Pancreas (tissue), 10 donors: ENCODE measurements around the gene FLAD1. TPM values are rescaled to one million over a fixed set of nuclear protein-coding genes. Genes with fewer than 3 reads are reported as not detected.

Source experiments
- ATAC-seq, 4 donors: fragments of 200-7000 bp; cut with Tn5 transposase; one replicate each; pipeline versions ENCODE4 v1.8.0 to v1.9.1; 2020; ENCODE audit warnings: mild to moderate bottlenecking in 4 of 4, moderate library complexity in 4 of 4
- DNase-seq, 6 donors: peaks; one replicate each; pipeline ENCODE4 v3.0.0-alpha.2; 2020
- FAIRE-seq: peaks from 2 replicates; lab custom pipeline; 2012; peaks lifted over from hg19 to GRCh38; lab: Jason Lieb, UNC
- H3K27ac ChIP-seq, 4 donors: fragments of 200-600 bp; sonication (generic); 1 replicate in 3 of 4; 2 replicates in 1 of 4; pipeline versions ENCODE4 v1.5.0 to v1.8.0; 2020
- H3K27me3 ChIP-seq, 4 donors: fragments of 200-600 bp; one replicate each; pipeline ENCODE4 v1.8.0; 2021
- H3K36me3 ChIP-seq, 3 donors: fragments of 200-600 bp; sonication (generic) in 1 of 3; one replicate each; pipeline versions ENCODE4 v1.5.0 to v1.8.0; 2020 to 2021
- H3K4me1 ChIP-seq, 3 donors: fragments of 200-600 bp; one replicate each; pipeline ENCODE4 v1.8.0; 2021
- H3K4me3 ChIP-seq, 4 donors: fragments of 200-600 bp; sonication (generic) in 2 of 4; one replicate each; pipeline versions ENCODE4 v1.5.0 to v1.8.0; 2020 to 2021
- H3K9me3 ChIP-seq, 4 donors: fragments of 200-600 bp; one replicate each; pipeline ENCODE4 v1.8.0; 2021
- CTCF ChIP-seq, 4 donors: fragments of 200-600 bp; sonication (generic) in 3 of 4; IDR thresholded peaks; one replicate each; pipeline versions ENCODE4 v1.5.0 to v1.8.0; 2021; ENCODE audit warnings: antibody characterized with exemption in 4 of 4
- WGBS, 2 donors: extraction: QIAGEN DNeasy Blood & Tissue Kit; methylation state at CpG; one replicate each; pipeline ENCODE4 v1.1.7; 2013; 5-methylcytosine and 5-hydroxymethylcytosine counted together
- intact Hi-C, 3 donors: fragments of 100-400 bp; cut with DNase I; formaldehyde crosslinking; loops; one replicate each; pipeline versions ENCODE4 v1.11.1 to v1.14.2; 2022
- polyA plus RNA-seq, 2 donors: library from polyadenylated mRNA; stranded (reverse); fragments of 200-250 nt; gene quantifications; one replicate each; pipeline ENCODE4 v1.2.3, GENCODE V29; 2013
- total RNA-seq, 6 donors: library from RNA; stranded (reverse); fragmentation: NEBNext Ultra II Directional in 4 of 6; extraction: Animal tissue kit (Norgen Biotek cat#: 25700) in 4 of 6; gene quantifications; one replicate each; pipeline versions ENCODE4 v1.2.1 to v1.2.4, GENCODE V29; 2021 to 2023
- donor health status: healthy with polysubstance abuse.
- donor health status: DM: no; HTN: no; CAD: no; lungs with moderate emphysema.
- donor health status: DM: no; HTN: no; CAD: no.
- donor health status: control.
- donor health status: control.
- donor health status: Bipolar disorder and iron deficiency.
- donor health status: DM: yes; HTN: yes; CAD: no.
- donor health status: DM: no; HTN: no; CAD: no.
- donor health status: DM: no; HTN: no; CAD: no.
- donor health status: DM: yes; HTN: yes; CAD: no.

Gene FLAD1
- total and polyA plus RNA-seq, 8 donors, result 8.3 to 28.6 (median 13.2) TPM

- ATAC-seq (peak in 3 of 4 donors; percentile 20 to 30 (median 28)), DNase-seq (peak in 2 of 6 donors; percentile 41 to 47), FAIRE-seq (no peak)
- intact Hi-C loops, result no loop called here
- no peaks in the 10 kb centered on the region for H3K9me3 ChIP-seq
- 33 to 34% methylated on average over 4 of the region's 4 CpGs for WGBS, 2 donors
- H3K27ac ChIP-seq, result no peak overlapping the region
- H3K4me3 ChIP-seq, result no peak overlapping the region
- H3K4me1 ChIP-seq, result peaks cover 0 to 3% (median 2%) of the 10 kb centered on the region in 3 donors
- H3K36me3 ChIP-seq, result no peaks in the 10 kb centered on the region
- TF ChIP-seq CTCF (IDR thresholded peaks at IDR 0.05), result no peak
- no peaks in the 10 kb centered on the region for H3K27me3 ChIP-seq
These were observed 39.7 kb downstream of the FLAD1 start for GRCh38 chr1:155022927-155023236.

DNA sequence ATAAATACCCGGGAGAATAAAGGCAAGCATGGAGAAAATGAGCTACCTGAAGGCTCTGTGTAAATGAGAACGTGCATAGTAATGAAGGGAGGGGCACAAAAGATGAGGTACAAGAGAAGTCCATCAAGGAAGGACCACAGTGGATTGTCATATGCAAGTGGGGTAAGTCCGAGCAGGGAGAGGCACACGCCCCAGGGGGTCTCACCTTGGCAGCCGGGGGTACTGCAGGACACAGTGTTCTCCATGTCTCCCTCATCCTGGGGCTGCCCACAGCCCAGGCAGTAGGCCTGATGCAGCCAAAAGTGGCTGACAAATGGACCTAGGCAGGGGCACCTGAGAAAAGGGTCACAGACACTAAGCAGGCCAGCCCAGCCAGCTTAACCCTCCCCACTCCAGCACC lies 40.5 kb downstream of the FLAD1 start:
- Histone ChIP-seq H3K4me1 (no peaks in the 10 kb centered on the region), H3K36me3 (no peaks in the 10 kb centered on the region), H3K4me3 (no peak overlapping the region), H3K27me3 (no peaks in the 10 kb centered on the region), H3K27ac (no peak overlapping the region), H3K9me3 (no peaks in the 10 kb centered on the region)
- ATAC-seq (no peak), DNase-seq (peak in 1 of 6 donors; percentile 32), FAIRE-seq (no peak)
- no peak for TF ChIP-seq CTCF (IDR thresholded peaks at IDR 0.05)
- WGBS, 2 donors, result 63 to 77% methylated on average over 5 of the region's 5 CpGs
- intact Hi-C loops, result no loop called here

DNA sequence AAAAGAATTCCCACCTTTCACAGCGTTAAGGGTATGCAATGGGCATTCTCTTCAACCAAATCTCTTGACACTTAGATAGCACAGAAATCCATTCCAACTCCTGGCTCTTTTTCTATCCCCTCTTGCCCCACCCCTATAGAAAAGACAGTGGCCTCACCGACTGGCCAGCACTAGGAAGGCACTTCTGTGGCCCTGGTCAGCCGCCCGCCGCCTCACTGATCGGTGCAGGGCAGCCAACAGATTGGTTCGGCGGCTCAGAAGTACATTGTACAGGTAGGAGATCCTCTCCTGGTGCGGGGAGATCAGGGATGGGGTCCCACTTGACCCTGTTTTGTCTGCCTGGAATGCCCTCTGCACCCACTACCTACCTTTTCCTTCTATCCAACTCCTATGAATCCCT lies 41.2 kb downstream of the FLAD1 start:
- Histone ChIP-seq H3K27ac (no peak overlapping the region), H3K9me3 (no peaks in the 10 kb centered on the region), H3K4me3 (no peak overlapping the region), H3K4me1 (no peaks in the 10 kb centered on the region), H3K36me3 (no peaks in the 10 kb centered on the region), H3K27me3 (no peaks in the 10 kb centered on the region)
- ATAC-seq, result no peak
- TF ChIP-seq CTCF (IDR thresholded peaks at IDR 0.05), result no peak
- no peak for DNase-seq
- no peak for FAIRE-seq
- intact Hi-C loops, result no loop called here
- WGBS, 2 donors, result 84 to 93% methylated on average over 9 of the region's 9 CpGs

DNA sequence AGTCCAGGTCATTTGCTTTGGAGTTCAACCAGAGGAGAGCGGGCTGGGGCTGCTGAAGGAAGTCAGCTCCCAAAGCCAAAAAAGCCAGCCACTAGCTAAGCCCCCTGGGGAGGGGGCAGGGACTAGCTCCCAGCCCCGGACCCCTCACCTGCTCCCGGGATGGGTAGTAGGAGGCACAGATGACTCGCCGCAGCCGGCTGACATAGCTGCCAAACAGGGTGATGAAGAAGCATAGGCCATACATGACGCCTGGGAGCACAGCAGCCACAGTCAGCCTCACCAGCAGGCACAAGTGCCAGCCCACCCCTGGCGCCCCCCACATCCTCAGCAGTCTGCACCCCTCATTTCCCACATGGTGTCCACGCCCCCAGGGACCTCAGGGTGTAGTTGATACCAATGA lies 43.0 kb downstream of the FLAD1 start:
- H3K9me3 ChIP-seq, result no peaks in the 10 kb centered on the region
- TF ChIP-seq CTCF (IDR thresholded peaks at IDR 0.05), result no peak
- H3K36me3 ChIP-seq, result no peaks in the 10 kb centered on the region
- H3K27me3 ChIP-seq, result no peaks in the 10 kb centered on the region
- ATAC-seq (no peak), DNase-seq (no peak), FAIRE-seq (no peak)
- H3K27ac ChIP-seq, result no peak overlapping the region
- no peaks in the 10 kb centered on the region for H3K4me1 ChIP-seq
- intact Hi-C loops, result no loop called here
- WGBS, 2 donors, result 63% methylated on average over 9 of the region's 9 CpGs
- no peak overlapping the region for H3K4me3 ChIP-seq

- intact Hi-C loops, result no loop called here
- Histone ChIP-seq H3K27me3 (no peaks in the 10 kb centered on the region), H3K36me3 (no peaks in the 10 kb centered on the region), H3K27ac (no peak overlapping the region), H3K9me3 (no peaks in the 10 kb centered on the region), H3K4me3 (no peak overlapping the region), H3K4me1 (no peaks in the 10 kb centered on the region)
- no peak for TF ChIP-seq CTCF (IDR thresholded peaks at IDR 0.05)
- ATAC-seq (peak in 1 of 4 donors; percentile 45), DNase-seq (no peak), FAIRE-seq (no peak)
- WGBS, 2 donors, result 81 to 82% methylated on average over 6 of the region's 6 CpGs
These were observed 43.4 kb downstream of the FLAD1 start for GRCh38 chr1:155026588-155026987.
